GM12878 (cell line): ENCODE data around the gene BBS9. TPM values are rescaled to one million over a fixed set of nuclear protein-coding genes. Genes with fewer than 3 reads are reported as not detected.

Experiments used
- ATAC-seq: fragments of 200-7000 bp; cut with Tn5 transposase; 3 replicates; pipeline ENCODE4 v1.9.1; 2020; ENCODE audit warnings: mild to moderate bottlenecking, moderate library complexity
- BruUV-seq: library from RNA; stranded (reverse); fragments of 400-500 nt; replicated peaks from 2 replicates; lab custom pipeline; 2021; lab: Mats Ljungman, UMichigan
- CTCF ChIA-PET: fragments of 300-600 bp; sonication (Branson Sonifier 250); formaldehyde crosslinking; extraction: SDS; loops from one replicate; lab custom pipeline; 2021; ENCODE audit warnings: inconsistent platforms; lab: Yijun Ruan, JAX
- POLR2A ChIA-PET: fragments of 350-600 bp; formaldehyde crosslinking; extraction: SDS; loops from one replicate; lab custom pipeline; 2021; ENCODE audit warnings: inconsistent platforms; lab: Charles Lee
- RAD21 ChIA-PET: fragments of 300-600 bp; sonication (Branson Sonifier 250); formaldehyde crosslinking; loops from one replicate; lab custom pipeline; 2023; ENCODE audit warnings: antibody characterized with exemption; ENCODE audit not compliant: unreplicated experiment; lab: Charles Lee
- SMC1A ChIA-PET: fragments of 300-600 bp; sonication (Branson Sonifier 250); formaldehyde crosslinking; loops from one replicate; lab custom pipeline; 2023; ENCODE audit not compliant: unreplicated experiment, uncharacterized antibody; lab: Charles Lee
- DNase-seq: peaks from one replicate; pipeline ENCODE4 v3.0.0-alpha.2; 2011; ENCODE audit warnings: low read depth, low spot score
- FAIRE-seq: peaks from 3 replicates; lab custom pipeline; 2011; peaks lifted over from hg19 to GRCh38; lab: Jason Lieb, UNC
- H2AFZ ChIP-seq: 2 replicates; pipeline ENCODE4 v1.6.0; 2011; ENCODE audit warnings: low read depth, low read length, control low read depth; ENCODE audit not compliant: control insufficient read depth
- H3K27ac ChIP-seq: 2 replicates; pipeline ENCODE4 v1.5.1; 2011; ENCODE audit warnings: control low read depth; ENCODE audit not compliant: control insufficient read depth, insufficient read depth
- H3K27me3 ChIP-seq, 2 experiments: replicated peaks in 1 of 2; 2 replicates each; pipeline versions ENCODE4 v1.6.0 to v1.6.1; 2011; ENCODE audit warnings: low read length in 1 of 2; ENCODE audit not compliant: control insufficient read depth in 2 of 2, insufficient read depth in 2 of 2
- H3K36me3 ChIP-seq, 2 experiments: 2 replicates each; pipeline ENCODE4 v1.5.1; 2011; ENCODE audit warnings: low read length in 1 of 2; ENCODE audit not compliant: control insufficient read depth in 2 of 2, insufficient read depth in 2 of 2
- H3K4me1 ChIP-seq: 2 replicates; pipeline ENCODE4 v1.6.1; 2011; ENCODE audit warnings: mild to moderate bottlenecking, low read length, moderate library complexity, mixed read lengths; ENCODE audit not compliant: control insufficient read depth, insufficient read depth
- H3K4me2 ChIP-seq: 2 replicates; pipeline ENCODE4 v1.6.0; 2011; ENCODE audit warnings: control low read depth; ENCODE audit not compliant: control insufficient read depth, insufficient read depth
- H3K4me3 ChIP-seq: fragments of 200-600 bp; sonication (generic); 2 replicates; pipeline ENCODE4 v1.5.1; 2016
- H3K79me2 ChIP-seq: 2 replicates; pipeline ENCODE4 v1.6.0; 2011; ENCODE audit warnings: low read length; ENCODE audit not compliant: control insufficient read depth, insufficient read depth
- H3K9ac ChIP-seq: 2 replicates; pipeline ENCODE4 v1.8.0; 2011; ENCODE audit warnings: low read length, control low read depth, mixed read lengths; ENCODE audit not compliant: control insufficient read depth, insufficient read depth
- H3K9me3 ChIP-seq: replicated peaks from 3 replicates; pipeline ENCODE4 v1.5.1; 2011; ENCODE audit warnings: mild to moderate bottlenecking, low read length; ENCODE audit not compliant: control insufficient read depth, insufficient read depth
- H4K20me1 ChIP-seq: 2 replicates; pipeline ENCODE4 v1.6.0; 2011; ENCODE audit not compliant: control insufficient read depth, insufficient read depth
- BCL3 ChIP-seq: IDR thresholded peaks from 2 replicates; pipeline ENCODE4 v1.6.1; 2011; ENCODE audit warnings: borderline replicate concordance, low read depth, mild to moderate bottlenecking, moderate library complexity, low read length; ENCODE audit not compliant: insufficient read depth, poor library complexity, severe bottlenecking
- CEBPZ ChIP-seq: fragments of 150-350 bp; IDR thresholded peaks from 2 replicates; pipeline ENCODE4 v1.6.1; 2016; ENCODE audit warnings: low read depth, low read length
- CHD2 ChIP-seq: IDR thresholded peaks from 2 replicates; pipeline ENCODE4 v1.6.1; 2011; ENCODE audit warnings: low read depth, low read length, improper control_type of control experiment, borderline replicate concordance
- E2F4 ChIP-seq: IDR thresholded peaks from 2 replicates; pipeline ENCODE4 v1.6.1; 2012; ENCODE audit warnings: low read depth, low read length, improper control_type of control experiment
- HSF1 ChIP-seq: fragments of 150-350 bp; IDR thresholded peaks from 2 replicates; pipeline ENCODE4 v1.6.1; 2014; ENCODE audit warnings: mild to moderate bottlenecking, low read depth, low read length
- IRF4 ChIP-seq: IDR thresholded peaks from 2 replicates; pipeline ENCODE4 v1.6.1; 2011; ENCODE audit warnings: low read depth, low read length
- KLF5 ChIP-seq: fragments of 450-650 bp; IDR thresholded peaks from 2 replicates; pipeline ENCODE4 v1.6.1; 2014; ENCODE audit warnings: mild to moderate bottlenecking; ENCODE audit not compliant: partially characterized antibody
- MTA3 ChIP-seq: IDR thresholded peaks from 2 replicates; pipeline ENCODE4 v1.6.1; 2012; ENCODE audit warnings: low read length, inconsistent platforms, borderline replicate concordance
- NR2C1 ChIP-seq: fragments of 450-650 bp; IDR thresholded peaks from 2 replicates; pipeline ENCODE4 v1.6.1; 2017; ENCODE audit warnings: antibody characterized with exemption, mild to moderate bottlenecking, moderate library complexity
- PAX8 ChIP-seq: fragments of 450-650 bp; IDR thresholded peaks from 2 replicates; pipeline ENCODE4 v1.6.1; 2017; ENCODE audit warnings: mild to moderate bottlenecking, moderate library complexity
- RELB ChIP-seq: fragments of 450-650 bp; IDR thresholded peaks from 2 replicates; pipeline ENCODE4 v1.6.1; 2017; ENCODE audit warnings: low read depth, mild to moderate bottlenecking, moderate library complexity
- RFX5 ChIP-seq: IDR thresholded peaks from 2 replicates; pipeline ENCODE4 v1.6.1; 2011; ENCODE audit warnings: low read depth, low read length, improper control_type of control experiment
- SMAD1 ChIP-seq: fragments of 450-650 bp; IDR thresholded peaks from 2 replicates; pipeline ENCODE4 v1.6.1; 2018; ENCODE audit warnings: mild to moderate bottlenecking, low read depth; ENCODE audit not compliant: partially characterized antibody
- SRF ChIP-seq, 2 experiments: IDR thresholded peaks; 2 replicates each; pipeline ENCODE4 v1.6.1; 2011; ENCODE audit warnings: low read depth in 2 of 2, low read length in 2 of 2, mild to moderate bottlenecking in 1 of 2, moderate library complexity in 1 of 2
- ZNF274 ChIP-seq: IDR thresholded peaks from one replicate; pipeline ENCODE4 v1.8.0; 2011; ENCODE audit not compliant: insufficient read length, insufficient read depth
- WGBS: methylation state at CpG from one replicate; pipeline ENCODE4 v1.1.6; 2016; ENCODE audit warnings: low lambda C conversion rate; ENCODE audit not compliant: insufficient replicate concordance, insufficient coverage; ENCODE audit errors: missing lambda C conversion rate; 5-methylcytosine and 5-hydroxymethylcytosine counted together
- in situ Hi-C: fragments of 300-500 bp; cut with MboI; formaldehyde crosslinking; loops from 9 replicates; pipeline ENCODE4 v1.14.3; 2018; ENCODE audit warnings: mixed read lengths
- intact Hi-C: fragments of 100-400 bp; cut with micrococcal nuclease; formaldehyde crosslinking; loops from one replicate; pipeline ENCODE4 v1.14.2; 2022; ENCODE audit not compliant: unreplicated experiment
- polyA plus RNA-seq, 11 experiments: library from polyadenylated mRNA; depleted of rRNA in 4 of 11; unstranded in 6 of 11; stranded (reverse) in 5 of 11; fragments of >200 nt; fragmentation: Nextera tagmentation in 4 of 11; fragmentation: Illumina TruSeq in 1 of 11; extraction: Ambion mirVana in 4 of 11; extraction: Trizol in 1 of 11; gene quantifications; 1 replicate in 1 of 11; 2 replicates in 10 of 11; pipeline versions ENCODE4 v1.2.1 to v1.2.3, GENCODE V29; 2011 to 2016; ENCODE audit warnings: inconsistent platforms in 2 of 11, missing spikeins in 2 of 11, low read depth in 1 of 11
- total RNA-seq, 4 experiments: library from RNA; depleted of rRNA in 3 of 4; stranded (reverse); fragments of >200 nt in 3 of 4; fragmentation: Illumina TruSeq in 1 of 4; extraction: Trizol in 1 of 4; gene quantifications; 2 replicates each; pipeline versions ENCODE4 v1.2.1 to v1.2.3, GENCODE V29; 2013 to 2021

BBS9 gene
- total and polyA plus RNA-seq, 10 of the 15 experiments (the other 5 are each of a cell fraction or from before 2014, with no cell fraction given): 1.2 to 5.6 (median 2.3) TPM

- ChIA-PET RAD21 (no interaction called here), SMC1A (no interaction called here), CTCF (interaction anchor here (0.9 kb wide), 1 partner anchor 20 kb away, joined by 3 read pairs; no protein-coding TSS in a partner anchor), POLR2A (no interaction called here)
- Histone ChIP-seq H3K4me3 (no peak overlapping the region), H3K4me2 (no peak overlapping the region), H3K79me2 (no peaks in the 10 kb centered on the region), H3K27me3 (no peaks in the 10 kb centered on the region), H3K36me3 (no peaks in the 10 kb centered on the region), H2AFZ (no peak overlapping the region), H3K27ac (no peak overlapping the region), H3K4me1 (no peaks in the 10 kb centered on the region), H3K9me3 (no peaks in the 10 kb centered on the region; the same call in 2 of the 3 replicates), H3K9ac (no peak overlapping the region), H4K20me1 (no peaks in the 10 kb centered on the region)
- DNase-seq (no peak), FAIRE-seq (no peak), ATAC-seq (no peak)
- 50% methylated on average over 4 of the region's 4 CpGs for WGBS
- BruUV-seq: no TSS peak
- in situ Hi-C loops: no loop called here
- intact Hi-C loops: no loop called here
- TF ChIP-seq KLF5 (no peak), RELB (no peak), CEBPZ (no peak), E2F4 (no peak), HSF1 (no peak), MTA3 (no peak), ZNF274 (no peak), BCL3 (no peak), NR2C1 (no peak), RFX5 (no peak), IRF4 (no peak), SMAD1 (no peak), SRF (IDR thresholded peaks at IDR 0.05; ENCODE audit: low read depth in 2 of 2, low read length in 2 of 2) (no peak), PAX8 (no peak), CHD2 (no peak)
Measured at GRCh38 chr7:33217595-33217994, 88.2 kb downstream of the BBS9 start.
